SJSA1 (cell line): Measurements from ENCODE around the gene NHLH2. TPM values are rescaled to one million over a fixed set of nuclear protein-coding genes. Genes with fewer than 3 reads are reported as not detected.
A peak's percentile ranks its signal among the peaks of the same experiment; 100 is the strongest.

Experiments used
- DNase-seq, 2 experiments: peaks; one replicate each; pipeline ENCODE4 v3.0.0-alpha.2; 2015 to 2020; ENCODE audit warnings: low spot score in 2 of 2, low read depth in 1 of 2
- H3K27ac ChIP-seq: fragments of 250-450 bp; sonication (Bioruptor Pico); 2 replicates; pipeline ENCODE4 v1.5.1; 2020; ENCODE audit warnings: mild to moderate bottlenecking, moderate library complexity
- H3K27me3 ChIP-seq: fragments of 250-450 bp; sonication (Bioruptor Pico); replicated peaks from 2 replicates; pipeline ENCODE4 v1.5.1; 2020; ENCODE audit warnings: mild to moderate bottlenecking, moderate library complexity
- H3K36me3 ChIP-seq: fragments of 250-450 bp; sonication (Bioruptor Pico); 2 replicates; pipeline ENCODE4 v1.5.1; 2020; ENCODE audit warnings: mild to moderate bottlenecking
- H3K4me1 ChIP-seq: fragments of 250-450 bp; sonication (Bioruptor Pico); replicated peaks from 2 replicates; pipeline ENCODE4 v1.6.1; 2021; ENCODE audit warnings: mild to moderate bottlenecking
- H3K4me3 ChIP-seq: fragments of 250-450 bp; sonication (Bioruptor Pico); 2 replicates; pipeline ENCODE4 v1.5.1; 2020; ENCODE audit warnings: mild to moderate bottlenecking
- H3K9me3 ChIP-seq: fragments of 250-450 bp; sonication (Bioruptor Pico); replicated peaks from 2 replicates; pipeline ENCODE4 v1.5.1; 2020; ENCODE audit warnings: mild to moderate bottlenecking
- total RNA-seq: library from RNA; depleted of rRNA; stranded (reverse); fragments of >200 nt; shearing (Covaris generic); gene quantifications from 2 replicates; pipeline ENCODE4 v1.2.3, GENCODE V29; 2014; rRNA removed

The NHLH2 gene
- total RNA-seq, 1 experiment from 2014 or later = 0.11 TPM

- Histone ChIP-seq H3K27ac (no peak overlapping the region), H3K4me3 (no peak overlapping the region), H3K4me1 (no peaks in the 10 kb centered on the region), H3K36me3 (no peaks in the 10 kb centered on the region), H3K27me3 (no peaks in the 10 kb centered on the region; the same call in 1 of the 2 replicates), H3K9me3 (no peaks in the 10 kb centered on the region; the same call in 1 of the 2 replicates)
- DNase-seq = peak; percentile 52 to 62
These were observed 33.2 kb downstream of the NHLH2 start for GRCh38 chr1:115807723-115808122.

GRCh38 chr1:115805597-115805996 lies 35.3 kb downstream of the NHLH2 start:
- DNase-seq = no peak
- H3K36me3 ChIP-seq = no peaks in the 10 kb centered on the region
- peaks cover 3% of the 10 kb centered on the region for H3K27me3 ChIP-seq
- H3K27ac ChIP-seq = no peak overlapping the region
- no peaks in the 10 kb centered on the region; the same call in 1 of the 2 replicates for H3K9me3 ChIP-seq
- no peak overlapping the region for H3K4me3 ChIP-seq
- no peaks in the 10 kb centered on the region for H3K4me1 ChIP-seq

GRCh38 chr1:115802416-115802815 lies 38.5 kb downstream of the NHLH2 start:
- no peak overlapping the region for H3K4me3 ChIP-seq

DNA sequence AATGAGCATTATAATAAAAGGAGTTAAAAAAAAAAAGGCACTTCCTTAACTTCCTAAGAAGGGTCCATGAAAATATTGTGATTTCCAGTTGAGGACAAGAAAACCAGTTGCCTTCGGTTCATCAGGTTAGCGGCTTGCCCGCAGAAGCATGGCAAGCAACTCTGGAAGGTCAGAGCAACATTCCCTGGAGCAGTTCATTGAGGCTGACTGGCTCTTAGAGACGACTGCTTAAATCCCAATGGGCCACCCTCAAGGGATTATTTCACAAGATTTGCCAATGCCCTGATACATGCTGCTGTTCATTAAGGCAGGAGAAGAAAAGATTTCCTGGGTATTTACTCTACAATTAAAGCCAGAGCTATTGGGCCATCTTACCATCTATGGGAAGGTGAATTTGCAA lies 43.4 kb downstream of the NHLH2 start:
- H3K4me1 ChIP-seq = no peaks in the 10 kb centered on the region
- H3K36me3 ChIP-seq = no peaks in the 10 kb centered on the region
- no peak overlapping the region for H3K27ac ChIP-seq
- H3K9me3 ChIP-seq = no peaks in the 10 kb centered on the region
- no peak for DNase-seq
- no peak overlapping the region for H3K4me3 ChIP-seq
- peaks cover 3% of the 10 kb centered on the region for H3K27me3 ChIP-seq

More at GRCh38 chr1:115802416-115802815, 38.5 kb downstream of the NHLH2 start:
- Histone ChIP-seq H3K9me3 (no peaks in the 10 kb centered on the region; the same call in 1 of the 2 replicates), H3K27ac (no peak overlapping the region), H3K4me1 (no peaks in the 10 kb centered on the region), H3K27me3 (peaks cover 3% of the 10 kb centered on the region), H3K36me3 (no peaks in the 10 kb centered on the region)
- DNase-seq = no peak

- Histone ChIP-seq H3K27me3 (peaks cover under 1% of the 10 kb centered on the region), H3K4me3 (no peak overlapping the region), H3K4me1 (no peaks in the 10 kb centered on the region), H3K36me3 (no peaks in the 10 kb centered on the region), H3K9me3 (no peaks in the 10 kb centered on the region), H3K27ac (no peak overlapping the region)
- DNase-seq = no peak
These were observed 44.0 kb downstream of the NHLH2 start for GRCh38 chr1:115796897-115797296.

DNA sequence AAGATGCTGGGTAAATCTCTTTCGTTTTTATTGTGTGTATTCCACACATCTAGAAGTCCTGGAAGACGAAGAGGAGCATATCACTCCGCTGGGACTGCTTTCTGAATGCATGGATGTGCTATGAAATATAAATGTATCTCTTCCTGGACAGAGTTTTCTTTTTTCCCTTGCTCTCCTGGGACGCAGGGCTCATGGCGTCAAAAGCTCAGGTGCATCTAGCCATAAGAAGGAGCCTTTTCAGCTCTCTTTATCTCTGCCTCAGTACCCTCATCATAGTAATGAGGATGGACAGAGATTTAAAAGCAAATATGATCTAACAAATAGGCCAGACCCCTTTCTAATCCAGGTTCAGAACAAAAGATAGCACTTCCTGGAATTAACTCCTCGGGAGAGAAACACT lies 44.9 kb downstream of the NHLH2 start:
- Histone ChIP-seq H3K4me3 (no peak overlapping the region), H3K27ac (no peak overlapping the region), H3K9me3 (no peaks in the 10 kb centered on the region), H3K4me1 (no peaks in the 10 kb centered on the region), H3K27me3 (no peaks in the 10 kb centered on the region; the same call in 1 of the 2 replicates), H3K36me3 (no peaks in the 10 kb centered on the region)
- no peak for DNase-seq

GRCh38 chr1:115794976-115795639 lies 45.8 kb downstream of the NHLH2 start:
- no peaks in the 10 kb centered on the region for H3K9me3 ChIP-seq
- H3K27ac ChIP-seq = no peak overlapping the region
- H3K4me1 ChIP-seq = no peaks in the 10 kb centered on the region
- H3K36me3 ChIP-seq = no peaks in the 10 kb centered on the region
- DNase-seq = no peak
- H3K4me3 ChIP-seq = no peak overlapping the region
- H3K27me3 ChIP-seq = no peaks in the 10 kb centered on the region; the same call in 1 of the 2 replicates

GRCh38 chr1:115793162-115793561 lies 47.8 kb downstream of the NHLH2 start:
- no peak for DNase-seq
- H3K36me3 ChIP-seq = no peaks in the 10 kb centered on the region
- no peaks in the 10 kb centered on the region; the same call in 1 of the 2 replicates for H3K27me3 ChIP-seq
- no peak overlapping the region for H3K4me3 ChIP-seq
- no peaks in the 10 kb centered on the region for H3K4me1 ChIP-seq
- no peak overlapping the region for H3K27ac ChIP-seq
- no peaks in the 10 kb centered on the region for H3K9me3 ChIP-seq

DNA sequence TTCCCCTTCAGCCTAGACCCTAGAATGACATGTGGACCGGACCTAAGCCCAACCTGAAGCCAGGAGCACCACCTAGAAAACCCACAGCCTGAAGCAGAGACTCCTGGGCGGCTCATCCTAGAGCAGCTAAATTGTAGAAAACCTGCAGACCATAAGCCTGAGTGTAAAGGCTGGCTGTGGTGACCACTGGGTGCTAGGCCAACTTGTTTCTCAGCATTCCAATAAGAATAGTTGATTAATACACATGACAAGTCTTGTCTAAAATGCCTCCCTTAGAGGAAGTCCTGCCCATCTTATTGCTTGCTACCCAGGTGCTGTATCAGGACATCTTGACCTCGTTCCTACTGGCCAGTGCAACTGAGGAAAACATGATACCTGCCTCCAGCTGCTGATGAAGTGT lies 49.1 kb downstream of the NHLH2 start:
- Histone ChIP-seq H3K4me1 (no peaks in the 10 kb centered on the region), H3K27me3 (peaks cover 3% of the 10 kb centered on the region; the same call in 1 of the 2 replicates), H3K4me3 (no peak overlapping the region), H3K9me3 (no peaks in the 10 kb centered on the region), H3K27ac (no peak overlapping the region), H3K36me3 (no peaks in the 10 kb centered on the region)
- no peak for DNase-seq

DNA sequence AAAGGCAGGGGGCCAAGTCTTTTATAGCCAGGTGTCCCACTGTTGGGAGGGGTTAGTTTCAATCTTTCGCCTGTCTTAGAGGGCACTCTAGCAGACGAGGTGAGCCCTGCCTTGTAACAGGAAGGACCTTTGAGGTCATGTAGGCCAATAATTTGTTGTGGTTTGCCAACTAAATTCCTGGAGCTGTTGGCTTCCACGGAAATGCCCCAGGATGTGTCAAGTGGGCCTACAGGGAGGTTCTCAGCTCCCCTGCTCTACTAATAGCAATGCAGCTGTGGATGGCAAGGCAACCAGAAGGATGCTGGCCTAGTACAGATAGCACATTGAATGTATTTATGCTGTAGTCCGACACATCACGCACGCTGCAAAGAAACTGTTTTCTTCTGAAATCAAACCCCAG lies 50.1 kb downstream of the NHLH2 start:
- DNase-seq = no peak
- H3K4me1 ChIP-seq = no peaks in the 10 kb centered on the region

DNA sequence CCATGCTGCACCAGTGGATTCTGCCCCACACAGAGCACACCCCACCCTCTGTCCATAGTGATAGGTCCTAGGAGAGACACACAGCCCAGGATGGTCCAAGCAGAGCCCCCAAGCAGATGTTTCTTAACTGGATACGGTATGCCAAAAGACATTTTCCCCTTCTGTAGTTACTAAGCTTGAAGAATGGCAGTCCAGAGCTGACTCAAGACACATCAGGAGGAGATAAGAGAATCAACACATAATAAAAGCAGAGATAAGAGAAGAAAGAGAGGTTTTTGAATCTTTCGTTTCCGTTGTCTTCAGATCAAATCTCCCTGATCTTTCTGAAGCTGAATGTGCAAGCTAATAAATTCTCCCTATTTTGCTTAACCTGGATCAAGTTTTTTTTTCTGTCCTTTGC lies 50.6 kb downstream of the NHLH2 start:
- Histone ChIP-seq H3K27me3 (peaks cover 3% of the 10 kb centered on the region; the same call in 1 of the 2 replicates), H3K4me1 (no peaks in the 10 kb centered on the region), H3K4me3 (no peak overlapping the region), H3K9me3 (no peaks in the 10 kb centered on the region), H3K36me3 (no peaks in the 10 kb centered on the region), H3K27ac (no peak overlapping the region)
- DNase-seq = no peak

More for the DNA sequence above, 50.1 kb downstream of the NHLH2 start:
- H3K9me3 ChIP-seq = no peaks in the 10 kb centered on the region
- H3K4me3 ChIP-seq = no peak overlapping the region
- H3K27me3 ChIP-seq = peaks cover 3% of the 10 kb centered on the region; the same call in 1 of the 2 replicates
- H3K36me3 ChIP-seq = no peaks in the 10 kb centered on the region
- no peak overlapping the region for H3K27ac ChIP-seq

Other genes with a start within 250 kb of the NHLH2 start
- gene VANGL1, start 199.2 kb downstream of the NHLH2 start, total RNA-seq = 11.7 and 22.4 TPM in 2 replicates
- gene CASQ2, start 72.4 kb downstream of the NHLH2 start, total RNA-seq = not detected in 2 replicates
- gene SLC22A15, start 135.4 kb upstream of the NHLH2 start, total RNA-seq = 0.94 and 4.7 TPM in 2 replicates